Skeletal muscle tissue (tissue), 4 donors: ENCODE results near the gene IER2. TPM values are rescaled to one million over a fixed set of nuclear protein-coding genes. Genes with fewer than 3 reads are reported as not detected.
"Not testable (repeated sequence)": the region's sequence is repeated elsewhere in the genome, so short reads cannot be mapped to it uniquely, and the experiment has no call there.

Experiments
- H3K27ac ChIP-seq: one replicate; pipeline ENCODE4 v1.7.0; 2013; ENCODE audit warnings: mild to moderate bottlenecking, low read depth, low read length, inconsistent platforms
- H3K27me3 ChIP-seq, 3 donors: one replicate each; pipeline ENCODE4 v1.7.0; 2013; ENCODE audit warnings: low read length in 3 of 3; ENCODE audit not compliant: control insufficient read depth in 3 of 3, insufficient read depth in 3 of 3
- H3K36me3 ChIP-seq, 3 donors: one replicate each; pipeline ENCODE4 v1.7.0; 2013; ENCODE audit warnings: low read length in 3 of 3; ENCODE audit not compliant: control insufficient read depth in 3 of 3, insufficient read depth in 3 of 3
- H3K4me1 ChIP-seq, 3 donors: one replicate each; pipeline ENCODE4 v1.7.0; 2013; ENCODE audit warnings: low read length in 3 of 3, mild to moderate bottlenecking in 3 of 3; ENCODE audit not compliant: control insufficient read depth in 3 of 3, insufficient read depth in 3 of 3
- H3K4me3 ChIP-seq, 3 donors: one replicate each; pipeline ENCODE4 v1.7.0; 2013; ENCODE audit warnings: low read length in 3 of 3
- H3K9ac ChIP-seq, 3 donors: one replicate each; pipeline ENCODE4 v1.7.0; 2013; ENCODE audit warnings: low read length in 3 of 3, mild to moderate bottlenecking in 3 of 3, moderate library complexity in 2 of 3, low read depth in 1 of 3
- H3K9me3 ChIP-seq, 3 donors: one replicate each; pipeline ENCODE4 v1.7.0; 2013; ENCODE audit warnings: low read length in 3 of 3; ENCODE audit not compliant: control insufficient read depth in 3 of 3
- total RNA-seq: library from RNA; depleted of rRNA; stranded (reverse); fragments of >200 nt; gene quantifications from one replicate; pipeline ENCODE4 v1.2.3, GENCODE V29; 2014
- donor health status: Osteomylitis.

Gene IER2
- total RNA-seq, 1 donor from 2014 or later = 23.5 TPM

GRCh38 chr19:13160557-13160956 lies 10.3 kb downstream of the IER2 start:
- Histone ChIP-seq H3K36me3 (no peaks in the 10 kb centered on the region), H3K4me1 (peaks cover 29 to 33% (median 32%) of the 10 kb centered on the region in 3 donors), H3K9ac (no peak overlapping the region), H3K27me3 (no peaks in the 10 kb centered on the region), H3K27ac (no peak overlapping the region), H3K9me3 (no peaks in the 10 kb centered on the region), H3K4me3 (no peak overlapping the region)

GRCh38 chr19:13162724-13163608 lies 12.8 kb downstream of the IER2 start:
- Histone ChIP-seq H3K4me3 (peak overlapping the region; percentile 62 to 76 (median 72)), H3K9ac (peak overlapping the region; percentile 68 to 79 (median 79)), H3K4me1 (peaks cover 22 to 33% (median 25%) of the 10 kb centered on the region in 3 donors), H3K27ac (peak overlapping the region; percentile 86), H3K9me3 (no peaks in the 10 kb centered on the region), H3K27me3 (no peaks in the 10 kb centered on the region), H3K36me3 (no peaks in the 10 kb centered on the region)

GRCh38 chr19:13163609-13164342 lies 13.6 kb downstream of the IER2 start:
- H3K36me3 ChIP-seq = no peaks in the 10 kb centered on the region
- peak overlapping the region; percentile 86 for H3K27ac ChIP-seq
- no peaks in the 10 kb centered on the region for H3K27me3 ChIP-seq
- peaks cover 22 to 33% (median 25%) of the 10 kb centered on the region in 3 donors for H3K4me1 ChIP-seq
- H3K9ac ChIP-seq = peak overlapping the region; percentile 55 to 79 (median 68)
- H3K4me3 ChIP-seq = peak overlapping the region; percentile 62 to 76 (median 72)
- no peaks in the 10 kb centered on the region for H3K9me3 ChIP-seq

- H3K9ac ChIP-seq = peak overlapping the region; percentile 40 to 70 (median 45)
- peak overlapping the region; percentile 86 for H3K27ac ChIP-seq
- no peaks in the 10 kb centered on the region for H3K27me3 ChIP-seq
- no peaks in the 10 kb centered on the region for H3K9me3 ChIP-seq
- peaks cover 22 to 33% (median 25%) of the 10 kb centered on the region in 3 donors for H3K4me1 ChIP-seq
- H3K4me3 ChIP-seq = peak overlapping the region in 1 of 3 donors; percentile 29
- no peaks in the 10 kb centered on the region for H3K36me3 ChIP-seq
These were observed 14.3 kb downstream of the IER2 start for GRCh38 chr19:13164343-13165161.

GRCh38 chr19:13165162-13165997 lies 15.2 kb downstream of the IER2 start:
- H3K9ac ChIP-seq = no peak overlapping the region
- no peaks in the 10 kb centered on the region for H3K27me3 ChIP-seq
- no peak overlapping the region for H3K4me3 ChIP-seq

GRCh38 chr19:13166151-13166550 lies 15.9 kb downstream of the IER2 start:
- not testable (repeated sequence) for H3K27ac ChIP-seq, H3K9ac ChIP-seq, H3K36me3 ChIP-seq, H3K27me3 ChIP-seq, H3K4me3 ChIP-seq, H3K9me3 ChIP-seq
- H3K4me1 ChIP-seq = peaks cover 22 to 33% (median 25%) of the 10 kb centered on the region in 3 donors

More at GRCh38 chr19:13165162-13165997, 15.2 kb downstream of the IER2 start:
- H3K9me3 ChIP-seq = no peaks in the 10 kb centered on the region
- peak overlapping the region; percentile 86 for H3K27ac ChIP-seq
- H3K36me3 ChIP-seq = no peaks in the 10 kb centered on the region
- peaks cover 22 to 33% (median 25%) of the 10 kb centered on the region in 3 donors for H3K4me1 ChIP-seq

- Histone ChIP-seq H3K36me3 (no peaks in the 10 kb centered on the region), H3K9me3 (no peaks in the 10 kb centered on the region), H3K27ac (no peak overlapping the region), H3K4me3 (no peak overlapping the region), H3K27me3 (no peaks in the 10 kb centered on the region), H3K9ac (no peak overlapping the region), H3K4me1 (peaks cover 17 to 23% (median 17%) of the 10 kb centered on the region in 3 donors)
These were observed 19.6 kb downstream of the IER2 start for GRCh38 chr19:13169769-13170168.

- Histone ChIP-seq H3K4me3 (no peak overlapping the region), H3K36me3 (no peaks in the 10 kb centered on the region), H3K9ac (no peak overlapping the region), H3K27ac (no peak overlapping the region), H3K4me1 (peaks cover 13 to 20% (median 14%) of the 10 kb centered on the region in 3 donors), H3K27me3 (no peaks in the 10 kb centered on the region), H3K9me3 (no peaks in the 10 kb centered on the region)
These were observed 20.9 kb downstream of the IER2 start for GRCh38 chr19:13171146-13171545.
